ENCODE data around the gene IL1B. TPM values are rescaled to one million over a fixed set of nuclear protein-coding genes. Genes with fewer than 3 reads are reported as not detected.

IL1B gene
- total RNA-seq, 1 experiment from 2014 or later, result 1.4 TPM

DNA sequence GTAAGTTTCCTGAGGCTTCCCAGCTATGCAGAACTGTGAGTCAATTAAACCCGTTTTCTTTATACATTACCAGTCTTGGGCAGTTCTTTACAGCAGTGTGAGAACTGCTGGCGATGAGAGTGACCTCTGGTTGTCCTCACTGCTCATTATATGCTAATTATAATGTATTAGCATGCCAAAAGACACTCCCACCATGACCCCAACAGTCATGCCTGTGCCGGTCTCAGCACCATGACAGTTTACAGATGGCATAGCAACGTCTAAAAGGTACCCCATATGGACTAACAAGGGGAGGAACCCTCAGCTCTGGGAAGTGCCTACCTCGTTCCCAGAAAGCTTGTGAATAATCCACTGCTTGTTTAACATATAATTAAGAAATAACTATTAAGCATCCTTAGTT lies 44.2 kb downstream of the IL1B start:
- Histone ChIP-seq H4K20me1 (ENCODE audit: insufficient read depth) (no peaks in the 10 kb centered on the region), H3K27ac (peak overlapping the region; percentile 99), H3K4me2 (no peak overlapping the region), H3K79me2 (ENCODE audit: low read depth) (no peaks in the 10 kb centered on the region), H3F3A (ENCODE audit: insufficient read depth, low read depth) (peaks cover 47% of the 10 kb centered on the region), H3K9me2 (ENCODE audit: insufficient read depth) (no peaks in the 10 kb centered on the region), H2AFZ (no peak overlapping the region), H3K27me3 (ENCODE audit: insufficient read depth, low read depth) (no peaks in the 10 kb centered on the region), H3K36me3 (ENCODE audit: low read depth) (no peaks in the 10 kb centered on the region), H3K4me1 (replicated peaks; ENCODE audit: insufficient read depth) (peaks cover 58% of the 10 kb centered on the region), H3K9me3 (ENCODE audit: insufficient read depth, low read depth) (peaks cover 24% of the 10 kb centered on the region), H3K4me3 (no peak overlapping the region)
- no peak for DNase-seq
- BruUV-seq (replicated peaks), result no TSS peak
- TF ChIP-seq EZH2 (IDR thresholded peaks at IDR 0.05; ENCODE audit: low read depth), result no peak
- TF ChIP-seq, protein P1, sequence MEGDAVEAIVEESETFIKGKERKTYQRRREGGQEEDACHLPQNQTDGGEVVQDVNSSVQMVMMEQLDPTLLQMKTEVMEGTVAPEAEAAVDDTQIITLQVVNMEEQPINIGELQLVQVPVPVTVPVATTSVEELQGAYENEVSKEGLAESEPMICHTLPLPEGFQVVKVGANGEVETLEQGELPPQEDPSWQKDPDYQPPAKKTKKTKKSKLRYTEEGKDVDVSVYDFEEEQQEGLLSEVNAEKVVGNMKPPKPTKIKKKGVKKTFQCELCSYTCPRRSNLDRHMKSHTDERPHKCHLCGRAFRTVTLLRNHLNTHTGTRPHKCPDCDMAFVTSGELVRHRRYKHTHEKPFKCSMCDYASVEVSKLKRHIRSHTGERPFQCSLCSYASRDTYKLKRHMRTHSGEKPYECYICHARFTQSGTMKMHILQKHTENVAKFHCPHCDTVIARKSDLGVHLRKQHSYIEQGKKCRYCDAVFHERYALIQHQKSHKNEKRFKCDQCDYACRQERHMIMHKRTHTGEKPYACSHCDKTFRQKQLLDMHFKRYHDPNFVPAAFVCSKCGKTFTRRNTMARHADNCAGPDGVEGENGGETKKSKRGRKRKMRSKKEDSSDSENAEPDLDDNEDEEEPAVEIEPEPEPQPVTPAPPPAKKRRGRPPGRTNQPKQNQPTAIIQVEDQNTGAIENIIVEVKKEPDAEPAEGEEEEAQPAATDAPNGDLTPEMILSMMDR (conservative IDR thresholded peaks at IDR 0.05), result no peak
- POLR2A ChIA-PET (ENCODE audit: unreplicated experiment), result no interaction called here
- intact Hi-C loops (cut with micrococcal nuclease; ENCODE audit: unreplicated experiment), result no loop called here
- CTCF ChIA-PET, result no interaction called here

DNA sequence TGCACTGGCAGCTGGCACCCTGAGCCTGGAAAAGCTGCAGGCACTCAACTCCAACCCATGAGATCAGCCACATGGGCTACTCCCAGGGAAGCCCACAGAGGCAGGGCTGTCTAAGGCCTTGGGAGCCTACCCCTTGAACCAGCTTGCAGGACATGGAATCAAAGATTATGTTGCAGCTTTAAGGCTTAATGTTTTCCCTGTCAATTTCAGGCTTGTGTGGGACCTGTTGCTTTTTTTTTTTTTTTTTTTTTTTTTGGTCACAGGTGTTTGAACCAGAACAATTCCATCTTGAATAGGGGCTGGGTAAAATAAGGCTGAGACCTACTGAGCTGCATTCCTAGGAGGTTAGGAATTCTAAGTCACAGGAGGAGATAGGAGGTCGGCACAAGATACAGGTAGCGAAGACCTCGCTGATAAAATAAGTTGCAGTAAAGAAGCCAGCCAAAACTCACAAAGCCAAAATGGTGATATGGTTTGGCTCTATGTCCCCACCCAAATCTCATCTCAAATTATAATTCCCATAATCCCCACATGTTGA lies 44.8 kb downstream of the IL1B start:
- Histone ChIP-seq H3K4me3 (no peak overlapping the region), H3K4me2 (no peak overlapping the region), H2AFZ (no peak overlapping the region), H4K20me1 (ENCODE audit: insufficient read depth) (no peaks in the 10 kb centered on the region), H3K27me3 (ENCODE audit: insufficient read depth, low read depth) (no peaks in the 10 kb centered on the region), H3K79me2 (ENCODE audit: low read depth) (no peaks in the 10 kb centered on the region), H3K36me3 (ENCODE audit: low read depth) (no peaks in the 10 kb centered on the region), H3K9me3 (ENCODE audit: insufficient read depth, low read depth) (peaks cover 24% of the 10 kb centered on the region), H3K4me1 (replicated peaks; ENCODE audit: insufficient read depth) (peaks cover 62% of the 10 kb centered on the region), H3F3A (ENCODE audit: insufficient read depth, low read depth) (peaks cover 44% of the 10 kb centered on the region), H3K9me2 (ENCODE audit: insufficient read depth) (no peaks in the 10 kb centered on the region), H3K27ac (no peak overlapping the region)
- TF ChIP-seq, protein P1 (conservative IDR thresholded peaks at IDR 0.05), result no peak
- TF ChIP-seq EZH2 (IDR thresholded peaks at IDR 0.05; ENCODE audit: low read depth), result no peak
- DNase-seq, result no peak
- intact Hi-C loops (cut with micrococcal nuclease; ENCODE audit: unreplicated experiment), result no loop called here
- ChIA-PET POLR2A (ENCODE audit: unreplicated experiment) (no interaction called here), CTCF (no interaction called here)
- no TSS peak for BruUV-seq (replicated peaks)

DNA sequence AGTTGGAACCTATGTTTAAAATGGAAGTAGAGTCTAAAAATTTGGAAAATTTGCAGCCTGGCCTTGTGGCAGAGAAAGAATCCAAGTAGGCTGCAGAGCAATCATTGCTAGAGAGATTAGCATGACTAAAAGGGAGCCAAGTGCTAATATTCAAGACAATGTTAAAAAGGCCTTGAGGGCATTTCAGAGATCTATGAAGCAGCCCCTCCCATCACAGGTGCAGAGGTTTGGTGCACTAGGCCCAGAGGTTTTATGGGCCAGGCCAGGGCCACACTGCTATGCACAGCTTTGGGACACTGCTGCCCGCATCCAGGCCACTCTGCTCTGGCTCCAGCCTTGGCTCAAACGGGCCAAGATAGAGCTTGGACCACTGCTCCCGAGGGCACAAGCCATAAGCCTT lies 45.6 kb downstream of the IL1B start:
- POLR2A ChIA-PET (ENCODE audit: unreplicated experiment), result interaction anchor here (0.6 kb wide), 1 partner anchor 1256 kb away, joined by 3 read pairs; no protein-coding TSS in a partner anchor
- DNase-seq, result no peak
- Histone ChIP-seq H3K4me2 (no peak overlapping the region), H3F3A (ENCODE audit: insufficient read depth, low read depth) (peaks cover 37% of the 10 kb centered on the region), H3K9me3 (ENCODE audit: insufficient read depth, low read depth) (peaks cover 24% of the 10 kb centered on the region), H2AFZ (no peak overlapping the region), H3K79me2 (ENCODE audit: low read depth) (no peaks in the 10 kb centered on the region), H3K9me2 (ENCODE audit: insufficient read depth) (no peaks in the 10 kb centered on the region), H3K36me3 (ENCODE audit: low read depth) (no peaks in the 10 kb centered on the region), H3K4me1 (replicated peaks; ENCODE audit: insufficient read depth) (peaks cover 61% of the 10 kb centered on the region), H3K27ac (no peak overlapping the region), H3K27me3 (ENCODE audit: insufficient read depth, low read depth) (no peaks in the 10 kb centered on the region), H4K20me1 (ENCODE audit: insufficient read depth) (no peaks in the 10 kb centered on the region), H3K4me3 (no peak overlapping the region)
- CTCF ChIA-PET, result no interaction called here
- no TSS peak for BruUV-seq (replicated peaks)
- intact Hi-C loops (cut with micrococcal nuclease; ENCODE audit: unreplicated experiment), result no loop called here
- TF ChIP-seq, protein P1 (conservative IDR thresholded peaks at IDR 0.05), result no peak
- TF ChIP-seq EZH2 (IDR thresholded peaks at IDR 0.05; ENCODE audit: low read depth), result no peak
